Activated CD4-positive, alpha-beta memory T cell treated with anti-CD3 and anti-CD28 coated beads for 36 hours (primary cell): Measurements from ENCODE around the gene VAT1. TPM values are rescaled to one million over a fixed set of nuclear protein-coding genes. Genes with fewer than 3 reads are reported as not detected.
"Not testable (repeated sequence)": the region's sequence is repeated elsewhere in the genome, so short reads cannot be mapped to it uniquely, and the experiment has no call there.

Source experiments
- CTCF ChIA-PET: fragments of 350-600 bp; sonication (Branson Sonifier 250); formaldehyde crosslinking; loops from one replicate; lab custom pipeline; 2021; ENCODE audit warnings: antibody characterized with exemption, inconsistent platforms; lab: Charles Lee
- POLR2A ChIA-PET: fragments of 350-600 bp; sonication (Branson Sonifier 250); formaldehyde crosslinking; loops from one replicate; lab custom pipeline; 2021; ENCODE audit warnings: antibody characterized with exemption; lab: Charles Lee
- DNase-seq: peaks from one replicate; pipeline ENCODE4 v3.0.0-alpha.2; 2020
- H3K27ac Mint-ChIP-seq: one replicate; pipeline ENCODE4 v1.8.0; 2021; ENCODE audit warnings: mixed read lengths
- H3K27me3 Mint-ChIP-seq: one replicate; pipeline ENCODE4 v1.8.0; 2021; ENCODE audit warnings: mixed read lengths
- H3K36me3 Mint-ChIP-seq: one replicate; pipeline ENCODE4 v1.8.0; 2021; ENCODE audit warnings: mixed read lengths
- H3K4me1 Mint-ChIP-seq: one replicate; pipeline ENCODE4 v1.8.0; 2021; ENCODE audit warnings: low read depth, mixed read lengths
- H3K4me3 Mint-ChIP-seq: one replicate; pipeline ENCODE4 v1.8.0; 2021; ENCODE audit warnings: mild to moderate bottlenecking, mixed read lengths
- H3K9me3 Mint-ChIP-seq: one replicate; pipeline ENCODE4 v1.8.0; 2021; ENCODE audit warnings: mixed read lengths
- intact Hi-C: fragments of 100-400 bp; cut with micrococcal nuclease; formaldehyde crosslinking; loops from one replicate; pipeline ENCODE4 v1.15.1; 2023
- total RNA-seq, 2 experiments: library from RNA; stranded (reverse); gene quantifications; one replicate each; pipeline ENCODE4 v1.2.3, GENCODE V29; 2021

VAT1 gene
- total RNA-seq, 2 experiments from 2014 or later = 45.3 to 49.6 TPM

- CTCF ChIA-PET = interaction anchor here (0.6 to 1.1 kb wide), 2 partner anchors 9 to 1353 kb away, joined by 3 to 4 read pairs; partner anchors contain the start of gene IFI35
- Mint-ChIP-seq H3K4me1 (peaks cover 21% of the 10 kb centered on the region), H3K4me3 (no peak overlapping the region), H3K27ac (peak overlapping the region; percentile 56), H3K9me3 (no peaks in the 10 kb centered on the region), H3K36me3 (peaks cover 14% of the 10 kb centered on the region), H3K27me3 (no peaks in the 10 kb centered on the region)
- intact Hi-C loops = no loop called here
- POLR2A ChIA-PET = interaction anchor here (0.7 kb wide), 1 partner anchor 62 kb away, joined by 3 read pairs; no protein-coding TSS in a partner anchor
- no peak for DNase-seq
These were observed 6.6 kb downstream of the VAT1 start for GRCh38 chr17:43015579-43015978.

GRCh38 chr17:43014649-43015542, 7.3 kb downstream of the VAT1 start:
- Mint-ChIP-seq H3K4me1 (peaks cover 20% of the 10 kb centered on the region), H3K9me3 (no peaks in the 10 kb centered on the region), H3K36me3 (peaks cover 14% of the 10 kb centered on the region), H3K27ac (peak overlapping the region; percentile 56), H3K4me3 (no peak overlapping the region), H3K27me3 (no peaks in the 10 kb centered on the region)
- no peak for DNase-seq
- POLR2A ChIA-PET = interaction anchor here (0.6 to 0.7 kb wide), 2 partner anchors 62 to 1005 kb away, joined by 3 read pairs; no protein-coding TSS in a partner anchor
- CTCF ChIA-PET = interaction anchor here (0.6 to 1.1 kb wide), 3 partner anchors 9 to 358 kb away, joined by 3 to 4 read pairs (median 3); partner anchors contain the start of gene IFI35
- intact Hi-C loops = no loop called here

GRCh38 chr17:43014020-43014648, 8.1 kb downstream of the VAT1 start:
- no peak for DNase-seq
- H3K9me3 Mint-ChIP-seq = no peaks in the 10 kb centered on the region
- ChIA-PET CTCF (interaction anchor here (0.6 to 1.1 kb wide), 2 partner anchors 8 to 10 kb away, joined by 3 to 4 read pairs; partner anchors contain the start of gene IFI35), POLR2A (interaction anchor here (0.6 to 2.7 kb wide), 2 partner anchors 15 to 1004 kb away, joined by 3 to 14 read pairs; partner anchors contain the start of gene RPL27)
- intact Hi-C loops = no loop called here
- no peak overlapping the region for H3K4me3 Mint-ChIP-seq
- no peak overlapping the region for H3K27ac Mint-ChIP-seq
- H3K27me3 Mint-ChIP-seq = no peaks in the 10 kb centered on the region
- H3K4me1 Mint-ChIP-seq = peaks cover 14% of the 10 kb centered on the region
- peaks cover 14% of the 10 kb centered on the region for H3K36me3 Mint-ChIP-seq

- intact Hi-C loops = no loop called here
- Mint-ChIP-seq H3K4me1 (peaks cover 8% of the 10 kb centered on the region), H3K4me3 (no peak overlapping the region), H3K36me3 (peaks cover 14% of the 10 kb centered on the region), H3K27me3 (no peaks in the 10 kb centered on the region), H3K9me3 (no peaks in the 10 kb centered on the region), H3K27ac (no peak overlapping the region)
- POLR2A ChIA-PET = interaction anchor here (2.7 kb wide), 1 partner anchor 15 kb away, joined by 14 read pairs; the partner anchor contains the start of gene RPL27
- CTCF ChIA-PET = no interaction called here
- no peak for DNase-seq
These were observed 8.9 kb downstream of the VAT1 start for GRCh38 chr17:43013296-43013695.

- Mint-ChIP-seq H3K27ac (no peak overlapping the region), H3K36me3 (peaks cover 15% of the 10 kb centered on the region), H3K9me3 (no peaks in the 10 kb centered on the region), H3K4me3 (no peak overlapping the region), H3K27me3 (no peaks in the 10 kb centered on the region), H3K4me1 (peaks cover 10% of the 10 kb centered on the region)
- DNase-seq = no peak
- intact Hi-C loops = no loop called here
- ChIA-PET CTCF (interaction anchor here (1.0 kb wide), 1 partner anchor 14 kb away, joined by 4 read pairs; the partner anchor contains the start of gene RPL27), POLR2A (interaction anchor here (1.3 to 2.7 kb wide), 4 partner anchors 8 to 304 kb away, joined by 3 to 14 read pairs (median 4); partner anchors contain the start of gene RPL27)
These were observed 10.3 kb downstream of the VAT1 start for GRCh38 chr17:43011728-43012472.

- no peak for DNase-seq
- H3K36me3 Mint-ChIP-seq = peaks cover 20% of the 10 kb centered on the region
- no peaks in the 10 kb centered on the region for H3K9me3 Mint-ChIP-seq
- H3K4me1 Mint-ChIP-seq = peaks cover 15% of the 10 kb centered on the region
- intact Hi-C loops = no loop called here
- POLR2A ChIA-PET = interaction anchor here (0.8 to 1.6 kb wide), 2 partner anchors 12 to 305 kb away, joined by 3 to 4 read pairs; partner anchors contain the start of gene RPL27
- H3K27me3 Mint-ChIP-seq = no peaks in the 10 kb centered on the region
- no peak overlapping the region for H3K27ac Mint-ChIP-seq
- CTCF ChIA-PET = interaction anchor here (0.6 to 1.4 kb wide), 2 partner anchors 13 to 432 kb away, joined by 3 to 6 read pairs; partner anchors contain the start of gene RPL27
- no peak overlapping the region for H3K4me3 Mint-ChIP-seq
These were observed 11.4 kb downstream of the VAT1 start for GRCh38 chr17:43010667-43011308.

GRCh38 chr17:43006639-43007551, 15.3 kb downstream of the VAT1 start, which contains the start of gene IFI35:
Gene IFI35, plus strand, starts transcription at chr17:43006784. Its CDS starts 164 bp downstream, at chr17:43006948.
- Mint-ChIP-seq H3K9me3 (no peaks in the 10 kb centered on the region), H3K27me3 (no peaks in the 10 kb centered on the region), H3K27ac (peak within 1 kb of the TSS; percentile 99), H3K4me3 (peak within 1 kb of the TSS; percentile 100), H3K4me1 (peaks cover 17% of the 10 kb centered on the region), H3K36me3 (peaks cover 15% of the 10 kb centered on the region)
- DNase-seq = peak; percentile 94
- CTCF ChIA-PET = interaction anchor here (0.6 to 4.1 kb wide), 7 partner anchors 8 to 917 kb away, joined by 3 to 29 read pairs (median 4); partner anchors contain the start of gene RPL27
- POLR2A ChIA-PET = interaction anchor here (0.8 to 2.1 kb wide), 4 partner anchors 9 to 361 kb away, joined by 3 to 18 read pairs (median 6); partner anchors contain the start of gene RPL27
- intact Hi-C loops = loop anchor here (2.0 kb wide), 1 partner anchor 14 kb away; no protein-coding TSS in a partner anchor

GRCh38 chr17:43003542-43004172, 18.5 kb downstream of the VAT1 start:
- no peak for DNase-seq
- H3K27me3 Mint-ChIP-seq = no peaks in the 10 kb centered on the region
- ChIA-PET POLR2A (interaction anchor here (0.9 kb wide), 1 partner anchor 9 kb away, joined by 3 read pairs; no protein-coding TSS in a partner anchor), CTCF (no interaction called here)
- H3K36me3 Mint-ChIP-seq = peaks cover 40% of the 10 kb centered on the region
- no peak overlapping the region for H3K4me3 Mint-ChIP-seq
- peaks cover 27% of the 10 kb centered on the region for H3K4me1 Mint-ChIP-seq
- no peaks in the 10 kb centered on the region for H3K9me3 Mint-ChIP-seq
- peak overlapping the region; percentile 49 for H3K27ac Mint-ChIP-seq
- intact Hi-C loops = no loop called here

GRCh38 chr17:43000894-43001293, 21.3 kb downstream of the VAT1 start:
- H3K27me3 Mint-ChIP-seq, H3K9me3 Mint-ChIP-seq, DNase-seq, intact Hi-C loops, H3K4me3 Mint-ChIP-seq, CTCF ChIA-PET, POLR2A ChIA-PET: not testable (repeated sequence)
- peaks cover 39% of the 10 kb centered on the region for H3K36me3 Mint-ChIP-seq
- H3K27ac Mint-ChIP-seq = peak overlapping the region; percentile 65
- H3K4me1 Mint-ChIP-seq = peaks cover 33% of the 10 kb centered on the region
